A673 (cell line): ENCODE data around the gene CCL4. TPM values are rescaled to one million over a fixed set of nuclear protein-coding genes. Genes with fewer than 3 reads are reported as not detected.
"Not testable (repeated sequence)": the region's sequence is repeated elsewhere in the genome, so short reads cannot be mapped to it uniquely, and the experiment has no call there.

Source experiments
- Bru-seq: library from RNA; stranded (reverse); fragments of 400-500 nt; gene quantifications from one replicate; lab custom pipeline; 2021; lab: Mats Ljungman, UMichigan
- BruChase-seq, 2 experiments: library from RNA; stranded (reverse); fragments of 400-500 nt; gene quantifications; one replicate each; lab custom pipeline; 2021; lab: Mats Ljungman, UMichigan
- BruUV-seq: library from RNA; stranded (reverse); fragments of 400-500 nt; replicated peaks from 2 replicates; lab custom pipeline; 2021; lab: Mats Ljungman, UMichigan
- CTCF ChIA-PET: fragments of 300-600 bp; sonication (Branson Sonifier 250); formaldehyde crosslinking; loops from one replicate; lab custom pipeline; 2022; ENCODE audit warnings: antibody characterized with exemption; lab: Charles Lee
- POLR2A ChIA-PET: fragments of 300-600 bp; sonication (Branson Sonifier 250); formaldehyde crosslinking; loops from one replicate; lab custom pipeline; 2022; ENCODE audit warnings: antibody characterized with exemption; ENCODE audit not compliant: low non-redundant PET; lab: Charles Lee
- DNase-seq: peaks from one replicate; pipeline ENCODE4 v3.0.0-alpha.2; 2015; ENCODE audit warnings: low spot score
- H3K27ac ChIP-seq: fragments of 200-600 bp; sonication (generic); 2 replicates; pipeline ENCODE4 v1.5.1; 2016; ENCODE audit warnings: mixed run types, low read depth, mild to moderate bottlenecking, mixed read lengths, antibody characterized with exemption, low read length; ENCODE audit not compliant: poor library complexity, severe bottlenecking
- H3K27me3 ChIP-seq: fragments of 200-600 bp; sonication (generic); replicated peaks from 2 replicates; pipeline ENCODE4 v1.6.1; 2017; ENCODE audit warnings: mixed run types, low read depth, mild to moderate bottlenecking, mixed read lengths, antibody characterized with exemption, low read length; ENCODE audit not compliant: insufficient read depth, poor library complexity
- H3K36me3 ChIP-seq: fragments of 200-600 bp; sonication (generic); 2 replicates; pipeline ENCODE4 v1.6.1; 2016; ENCODE audit warnings: mixed run types, mild to moderate bottlenecking, mixed read lengths, antibody characterized with exemption, low read length; ENCODE audit not compliant: insufficient read depth, poor library complexity, severe bottlenecking
- H3K4me1 ChIP-seq: fragments of 200-600 bp; sonication (generic); 2 replicates; pipeline ENCODE4 v1.6.1; 2017; ENCODE audit warnings: mixed run types, mild to moderate bottlenecking, mixed read lengths, antibody characterized with exemption, low read length; ENCODE audit not compliant: insufficient read depth, poor library complexity, severe bottlenecking
- H3K4me3 ChIP-seq: fragments of 200-600 bp; sonication (generic); 2 replicates; pipeline ENCODE4 v1.5.1; 2016; ENCODE audit warnings: low read depth, mixed run types, mild to moderate bottlenecking, mixed read lengths, low read length; ENCODE audit not compliant: poor library complexity, severe bottlenecking
- H3K9me3 ChIP-seq: fragments of 200-600 bp; sonication (generic); 2 replicates; pipeline ENCODE4 v1.6.1; 2016; ENCODE audit warnings: mixed run types, low read depth, mild to moderate bottlenecking, mixed read lengths, antibody characterized with exemption, low read length; ENCODE audit not compliant: poor library complexity, severe bottlenecking
- EZH2 ChIP-seq: fragments of 200-600 bp; sonication (generic); IDR thresholded peaks from 2 replicates; pipeline ENCODE4 v1.6.1; 2017; ENCODE audit warnings: borderline replicate concordance, low read depth, mild to moderate bottlenecking, mixed read lengths, antibody characterized with exemption, low read length; ENCODE audit not compliant: poor library complexity, severe bottlenecking
- intact Hi-C: fragments of 100-400 bp; cut with micrococcal nuclease; formaldehyde crosslinking; loops from one replicate; pipeline ENCODE4 v1.10.0; 2022; ENCODE audit not compliant: unreplicated experiment
- long read RNA-seq: library from polyadenylated mRNA; stranded (forward); transcript quantifications from one replicate; pipeline ENCODE4 v2.0.0, GENCODE V29; 2022
- total RNA-seq: library from RNA; stranded (reverse); gene quantifications from 2 replicates; pipeline ENCODE4 v1.2.3, GENCODE V29; 2021
- TF ChIP-seq, protein P1 (sequence below): fragments of 300-800, 200-600 bp; sonication (generic); conservative IDR thresholded peaks from 2 replicates; pipeline ENCODE4 v1.5.1; 2017; ENCODE audit warnings: low read depth, mild to moderate bottlenecking, antibody characterized with exemption, low read length, moderate library complexity, mixed read lengths

Gene CCL4
- total RNA-seq: not detected in 2 replicates
- not detected for Bru-seq, nascent RNA
- not detected for BruChase-seq, experiment 1, labeled RNA remaining after a 2-hour chase
- not detected for BruChase-seq, experiment 2, labeled RNA remaining after a 6-hour chase
- long read RNA-seq: 0 reads

DNA sequence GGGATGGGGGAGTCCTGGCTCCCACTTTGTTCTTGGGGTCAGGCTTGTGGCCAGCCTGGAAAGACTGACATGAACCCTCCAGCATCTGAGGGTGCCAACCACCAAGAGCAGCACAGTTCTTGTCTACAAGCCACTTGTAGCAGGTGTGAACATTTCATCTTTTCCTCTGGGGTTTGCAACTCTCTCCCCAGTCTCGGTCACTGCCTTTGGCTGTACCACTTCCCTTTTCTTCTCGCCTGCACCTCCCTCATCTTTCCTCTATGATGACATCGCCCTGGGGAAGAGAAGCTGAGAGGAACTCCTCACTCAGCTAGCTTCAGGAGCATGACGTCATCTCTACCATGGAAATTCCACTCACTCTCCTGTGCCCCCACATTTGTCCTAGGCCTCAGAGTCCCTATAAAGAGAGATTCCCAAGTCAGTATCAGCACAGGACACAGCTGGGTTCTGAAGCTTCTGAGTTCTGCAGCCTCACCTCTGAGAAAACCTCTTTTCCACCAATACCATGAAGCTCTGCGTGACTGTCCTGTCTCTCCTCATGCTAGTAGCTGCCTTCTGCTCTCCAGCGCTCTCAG lies at the start of gene CCL4:
TSS of gene CCL4 (plus strand) at position 427 of the 575 bp plus-strand sequence. CDS start at position 506, 79 bp downstream.
- BruUV-seq, DNase-seq, H3K9me3 ChIP-seq, H3K27me3 ChIP-seq, intact Hi-C loops, H3K27ac ChIP-seq, POLR2A ChIA-PET, H3K36me3 ChIP-seq, H3K4me1 ChIP-seq, CTCF ChIA-PET, H3K4me3 ChIP-seq: not testable (repeated sequence)

DNA sequence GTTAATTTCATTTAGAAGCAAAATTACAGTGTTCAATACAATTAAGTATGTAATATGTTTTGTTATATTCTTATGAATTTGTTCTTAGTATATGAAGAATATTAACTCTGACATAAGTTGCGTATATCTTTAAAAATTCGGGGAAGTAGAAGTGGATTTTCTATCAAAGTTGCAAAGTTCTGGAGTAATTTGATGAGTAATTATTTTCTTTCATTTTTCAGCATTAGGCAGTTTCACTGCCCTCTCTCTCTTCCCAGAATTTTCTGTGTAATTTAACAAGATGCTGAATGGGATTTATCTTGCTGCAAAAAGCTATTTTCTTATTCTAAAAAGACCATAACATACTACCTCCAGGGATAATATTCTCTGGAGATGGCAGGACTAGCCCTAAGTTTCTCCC lies 48.5 kb upstream of the CCL4 start:
- TF ChIP-seq EZH2: no peak
- TF ChIP-seq, protein P1, sequence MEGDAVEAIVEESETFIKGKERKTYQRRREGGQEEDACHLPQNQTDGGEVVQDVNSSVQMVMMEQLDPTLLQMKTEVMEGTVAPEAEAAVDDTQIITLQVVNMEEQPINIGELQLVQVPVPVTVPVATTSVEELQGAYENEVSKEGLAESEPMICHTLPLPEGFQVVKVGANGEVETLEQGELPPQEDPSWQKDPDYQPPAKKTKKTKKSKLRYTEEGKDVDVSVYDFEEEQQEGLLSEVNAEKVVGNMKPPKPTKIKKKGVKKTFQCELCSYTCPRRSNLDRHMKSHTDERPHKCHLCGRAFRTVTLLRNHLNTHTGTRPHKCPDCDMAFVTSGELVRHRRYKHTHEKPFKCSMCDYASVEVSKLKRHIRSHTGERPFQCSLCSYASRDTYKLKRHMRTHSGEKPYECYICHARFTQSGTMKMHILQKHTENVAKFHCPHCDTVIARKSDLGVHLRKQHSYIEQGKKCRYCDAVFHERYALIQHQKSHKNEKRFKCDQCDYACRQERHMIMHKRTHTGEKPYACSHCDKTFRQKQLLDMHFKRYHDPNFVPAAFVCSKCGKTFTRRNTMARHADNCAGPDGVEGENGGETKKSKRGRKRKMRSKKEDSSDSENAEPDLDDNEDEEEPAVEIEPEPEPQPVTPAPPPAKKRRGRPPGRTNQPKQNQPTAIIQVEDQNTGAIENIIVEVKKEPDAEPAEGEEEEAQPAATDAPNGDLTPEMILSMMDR: no peak
- Histone ChIP-seq H3K27me3 (no peaks in the 10 kb centered on the region), H3K9me3 (no peaks in the 10 kb centered on the region), H3K27ac (no peak overlapping the region), H3K36me3 (no peaks in the 10 kb centered on the region), H3K4me1 (no peaks in the 10 kb centered on the region), H3K4me3 (no peak overlapping the region)
- no TSS peak for BruUV-seq
- CTCF ChIA-PET: no interaction called here
- POLR2A ChIA-PET: no interaction called here
- intact Hi-C loops: no loop called here
- DNase-seq: no peak

DNA sequence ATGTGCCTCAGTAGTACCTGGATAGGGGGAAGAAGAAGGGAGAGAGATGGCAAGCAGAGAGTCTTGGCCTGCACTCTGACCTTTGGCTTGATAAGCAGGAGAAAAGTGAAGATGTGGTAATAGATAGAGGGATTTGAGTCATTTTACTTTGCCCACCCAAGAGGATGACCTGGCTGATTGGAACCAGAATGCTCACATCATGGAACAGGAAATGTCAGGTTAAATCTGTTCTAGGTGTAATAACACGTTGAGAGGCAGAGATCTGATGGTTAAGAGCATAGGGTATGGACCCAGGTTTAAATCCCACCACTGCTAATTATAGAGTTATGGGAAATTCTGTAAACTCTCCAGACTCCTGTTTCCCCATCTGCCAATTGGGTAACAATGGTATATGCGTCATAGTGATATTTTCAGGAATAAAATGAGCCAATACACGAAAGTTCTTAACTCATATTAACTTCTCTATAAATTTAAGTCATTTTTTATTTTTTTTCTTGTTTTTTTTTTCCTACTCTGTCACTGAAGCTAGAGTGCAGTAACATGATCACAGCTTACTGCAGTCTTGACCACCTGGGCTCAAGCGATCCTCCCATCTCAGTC lies 47.6 kb upstream of the CCL4 start:
- H3K27me3 ChIP-seq: no peaks in the 10 kb centered on the region
- H3K36me3 ChIP-seq: no peaks in the 10 kb centered on the region
- CTCF ChIA-PET: no interaction called here
- H3K27ac ChIP-seq: no peak overlapping the region
- BruUV-seq: no TSS peak
- TF ChIP-seq EZH2: no peak
- TF ChIP-seq, protein P1: no peak
- no peaks in the 10 kb centered on the region for H3K9me3 ChIP-seq
- POLR2A ChIA-PET: no interaction called here
- intact Hi-C loops: no loop called here
- H3K4me1 ChIP-seq: no peaks in the 10 kb centered on the region
- no peak overlapping the region for H3K4me3 ChIP-seq
- no peak for DNase-seq
